GM20000 (cell line): ENCODE data around the gene SLC7A1.

Source experiments
- DNase-seq: peaks from one replicate; pipeline ENCODE4 v3.0.0; 2012; ENCODE audit warnings: low spot score
- TF ChIP-seq, protein P1 (sequence below): IDR thresholded peaks from 2 replicates; pipeline ENCODE4 v1.5.1; 2012; ENCODE audit warnings: mild to moderate bottlenecking, control low read depth; ENCODE audit errors: extremely low read depth, missing control alignments

SLC7A1 gene

GRCh38 chr13:29568731-29569130 is 26.8 kb downstream of the SLC7A1 start:
- no peak for DNase-seq
- TF ChIP-seq, protein P1, sequence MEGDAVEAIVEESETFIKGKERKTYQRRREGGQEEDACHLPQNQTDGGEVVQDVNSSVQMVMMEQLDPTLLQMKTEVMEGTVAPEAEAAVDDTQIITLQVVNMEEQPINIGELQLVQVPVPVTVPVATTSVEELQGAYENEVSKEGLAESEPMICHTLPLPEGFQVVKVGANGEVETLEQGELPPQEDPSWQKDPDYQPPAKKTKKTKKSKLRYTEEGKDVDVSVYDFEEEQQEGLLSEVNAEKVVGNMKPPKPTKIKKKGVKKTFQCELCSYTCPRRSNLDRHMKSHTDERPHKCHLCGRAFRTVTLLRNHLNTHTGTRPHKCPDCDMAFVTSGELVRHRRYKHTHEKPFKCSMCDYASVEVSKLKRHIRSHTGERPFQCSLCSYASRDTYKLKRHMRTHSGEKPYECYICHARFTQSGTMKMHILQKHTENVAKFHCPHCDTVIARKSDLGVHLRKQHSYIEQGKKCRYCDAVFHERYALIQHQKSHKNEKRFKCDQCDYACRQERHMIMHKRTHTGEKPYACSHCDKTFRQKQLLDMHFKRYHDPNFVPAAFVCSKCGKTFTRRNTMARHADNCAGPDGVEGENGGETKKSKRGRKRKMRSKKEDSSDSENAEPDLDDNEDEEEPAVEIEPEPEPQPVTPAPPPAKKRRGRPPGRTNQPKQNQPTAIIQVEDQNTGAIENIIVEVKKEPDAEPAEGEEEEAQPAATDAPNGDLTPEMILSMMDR = no peak

DNA sequence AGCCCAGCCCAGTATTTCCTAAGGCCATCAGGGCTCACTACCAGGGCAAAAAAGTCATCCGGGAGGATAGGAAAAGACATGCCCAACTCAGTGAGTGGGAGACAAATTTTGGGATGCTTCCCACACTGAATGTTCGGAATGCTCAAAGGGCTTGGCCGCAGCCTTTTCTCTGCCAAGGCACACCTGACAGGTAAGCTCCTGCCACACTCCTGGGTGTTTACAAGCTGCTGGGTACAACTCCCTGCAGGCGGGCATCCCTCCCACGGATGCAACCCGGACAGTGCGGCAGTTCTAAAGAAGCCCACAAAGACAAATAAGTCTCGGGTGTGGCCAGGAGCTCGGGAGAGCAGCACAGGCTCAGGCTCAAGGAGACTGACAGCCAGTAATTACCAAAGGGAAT is 28.1 kb downstream of the SLC7A1 start:
- TF ChIP-seq, protein P1 = no peak
- DNase-seq = no peak

- TF ChIP-seq, protein P1 = no peak
- DNase-seq = no peak
Observed at GRCh38 chr13:29566206-29566605, 29.3 kb downstream of the SLC7A1 start.

DNA sequence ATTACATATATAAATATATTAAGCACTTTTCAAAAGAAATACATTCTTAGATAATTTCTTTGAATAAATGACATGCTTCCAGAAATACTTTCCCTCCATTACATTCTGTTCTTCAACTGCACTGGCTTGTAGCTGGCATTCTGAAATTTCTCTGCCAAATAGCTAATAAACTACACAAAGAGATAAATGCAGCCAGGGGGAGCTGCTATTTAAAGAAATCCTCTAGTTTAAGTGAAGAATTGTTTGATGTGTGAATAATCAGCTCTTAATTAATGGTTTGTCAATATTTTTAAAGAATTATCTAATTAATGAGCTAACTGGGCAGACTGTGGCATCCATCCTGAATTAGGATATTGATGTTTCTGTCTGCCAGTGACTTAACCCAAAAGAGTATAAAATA is 30.7 kb downstream of the SLC7A1 start:
- no peak for DNase-seq
- TF ChIP-seq, protein P1 = no peak

DNA sequence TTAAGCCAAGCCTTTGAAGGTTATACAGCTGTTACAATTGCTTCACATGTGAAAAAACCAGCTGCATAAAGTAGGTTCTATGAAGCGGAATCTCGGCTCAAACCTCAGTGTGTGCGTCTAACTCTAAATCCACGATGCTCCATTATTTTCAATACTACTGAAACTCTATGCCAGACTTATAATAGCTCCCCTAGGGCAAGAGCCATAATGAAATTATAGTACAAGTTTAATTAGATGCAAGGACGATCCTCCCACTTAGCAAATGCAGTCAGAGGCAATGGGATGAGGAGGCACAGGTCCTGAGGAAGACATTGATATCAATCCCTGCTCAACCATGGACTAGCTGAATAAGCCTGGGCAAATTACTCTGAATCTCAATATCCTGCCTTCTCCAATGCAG is 31.1 kb downstream of the SLC7A1 start:
- no peak for DNase-seq
- TF ChIP-seq, protein P1 = no peak

DNA sequence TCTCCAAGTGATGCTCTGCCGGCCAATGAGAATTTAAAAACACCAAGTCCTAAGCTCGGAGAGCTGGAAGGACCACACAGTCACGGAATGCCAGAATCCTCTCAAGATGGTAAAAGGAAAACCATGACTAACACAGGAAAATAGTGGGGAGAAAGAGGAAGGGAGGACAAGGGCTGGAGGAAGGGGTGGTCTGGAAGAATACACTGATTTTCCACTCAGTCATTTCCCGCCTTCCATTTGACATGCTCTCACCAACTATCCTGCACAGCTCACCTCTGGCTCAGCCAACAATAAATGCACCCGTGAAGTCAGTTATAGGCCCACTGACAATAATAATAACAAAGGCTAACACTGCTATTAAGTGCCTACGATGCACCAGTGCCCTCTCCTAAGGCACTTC is 31.5 kb downstream of the SLC7A1 start:
- TF ChIP-seq, protein P1 = no peak
- no peak for DNase-seq

DNA sequence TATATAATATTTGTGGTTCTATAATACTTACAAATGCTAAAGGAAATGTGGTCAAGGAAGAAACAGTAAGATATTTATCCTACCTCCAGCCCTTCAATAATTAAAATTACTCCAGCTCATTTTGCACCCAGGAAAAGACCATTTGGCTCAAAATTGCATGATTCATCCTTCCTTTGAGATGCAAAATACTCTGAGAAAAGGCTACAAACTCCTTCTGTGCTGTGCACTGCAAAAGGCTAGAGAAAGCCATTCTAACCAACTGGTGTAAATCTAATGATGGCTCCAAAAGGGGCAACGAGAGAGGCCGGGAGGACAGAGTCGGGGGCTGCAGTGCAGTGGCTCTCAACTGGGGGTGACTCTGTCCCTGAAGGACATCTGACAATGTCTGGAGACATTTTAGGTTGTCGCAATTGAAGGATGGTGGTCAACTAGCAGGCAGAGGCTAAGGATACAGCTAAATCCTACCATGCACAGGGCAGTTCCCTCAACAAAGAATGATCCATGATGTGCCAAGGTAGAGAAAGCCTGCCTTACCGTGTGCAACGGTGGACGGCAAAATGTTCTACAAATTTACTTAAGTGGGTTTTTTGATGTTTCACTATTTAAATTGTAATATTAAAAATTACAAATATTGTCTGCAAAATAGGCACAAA is 32.6 kb downstream of the SLC7A1 start:
- TF ChIP-seq, protein P1 = no peak
- no peak for DNase-seq
